B cell (primary cell): ENCODE data around the gene TP63.

ENCODE experiments used
- CTCF ChIP-seq: fragments of 200-600 bp; IDR thresholded peaks from one replicate; pipeline ENCODE4 v1.8.0; 2022; ENCODE audit warnings: antibody characterized with exemption, mild to moderate bottlenecking
- EZH2 ChIP-seq: IDR thresholded peaks from 2 replicates; pipeline ENCODE4 v1.6.1; 2012; ENCODE audit warnings: borderline replicate concordance, low read depth, mild to moderate bottlenecking, moderate library complexity, low read length; ENCODE audit not compliant: insufficient read depth, poor library complexity, severe bottlenecking

- TF ChIP-seq CTCF = no peak
- TF ChIP-seq EZH2 = no peak
Observed at GRCh38 chr3:189830401-189830800, 199.2 kb downstream of the TP63 start.
